GM19438 (cell line): Measurements from ENCODE around the gene TMEM63B.
"Not testable (repeated sequence)": the region's sequence is repeated elsewhere in the genome, so short reads cannot be mapped to it uniquely, and the experiment has no call there.

Source experiments
- ATAC-seq: cut with Tn5 transposase; IDR thresholded peaks from one replicate; pipeline ENCODE4 v1.9.1; 2021; ENCODE audit warnings: low read depth; ENCODE audit not compliant: unreplicated experiment

The TMEM63B gene

DNA sequence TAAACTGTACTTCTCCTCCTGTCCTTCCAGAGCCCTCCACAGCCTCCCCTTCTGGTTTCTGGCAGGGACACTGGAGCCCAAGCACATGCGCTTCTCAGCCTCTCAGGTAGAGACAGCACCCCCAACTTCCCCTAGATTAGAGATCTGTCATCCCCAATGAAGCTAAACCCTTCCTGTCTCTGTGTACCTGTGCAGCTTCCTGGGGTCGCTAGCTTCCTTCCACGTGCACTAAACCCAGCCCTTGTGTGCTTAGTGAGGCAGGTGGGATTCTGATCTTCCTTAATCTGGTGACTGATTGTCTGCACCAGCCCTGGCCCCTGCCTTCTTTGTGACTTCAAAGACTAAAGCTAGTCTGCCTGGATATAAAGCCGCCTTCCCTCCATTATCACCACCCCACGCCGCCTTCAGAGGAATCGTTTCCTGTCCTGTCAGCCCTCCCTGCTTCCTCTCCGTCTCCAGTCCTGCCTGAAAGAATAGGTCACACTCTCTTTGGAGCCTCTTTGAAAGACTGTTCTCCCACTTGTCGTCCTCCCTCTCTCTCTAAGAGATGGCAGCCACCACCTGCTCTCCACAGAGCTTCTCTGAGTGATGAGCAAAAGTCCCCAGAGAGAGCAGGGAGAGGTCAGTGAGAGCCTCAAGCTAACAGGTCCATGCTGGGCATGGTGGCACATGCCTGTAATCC lies 58.7 kb downstream of the TMEM63B start:
- no peak for ATAC-seq

DNA sequence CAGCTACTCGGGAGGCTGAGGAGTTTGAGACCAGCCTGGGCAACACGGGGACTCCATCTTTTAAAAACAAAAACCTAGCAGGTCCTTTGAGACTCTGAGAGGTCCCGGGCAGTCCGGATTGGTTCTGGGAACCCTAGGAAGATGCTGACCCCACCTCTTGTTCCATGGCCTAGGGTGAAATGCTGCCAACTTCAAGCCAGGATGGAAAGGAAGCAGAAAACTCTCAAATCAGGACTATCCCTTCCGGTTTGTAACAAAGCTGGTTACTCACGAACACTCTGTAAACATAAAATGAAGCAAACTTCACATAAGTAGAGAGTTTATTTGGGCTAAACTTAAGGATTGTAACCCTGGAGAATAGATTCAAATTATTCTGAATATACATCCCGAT lies 59.3 kb downstream of the TMEM63B start:
- ATAC-seq: no peak

DNA sequence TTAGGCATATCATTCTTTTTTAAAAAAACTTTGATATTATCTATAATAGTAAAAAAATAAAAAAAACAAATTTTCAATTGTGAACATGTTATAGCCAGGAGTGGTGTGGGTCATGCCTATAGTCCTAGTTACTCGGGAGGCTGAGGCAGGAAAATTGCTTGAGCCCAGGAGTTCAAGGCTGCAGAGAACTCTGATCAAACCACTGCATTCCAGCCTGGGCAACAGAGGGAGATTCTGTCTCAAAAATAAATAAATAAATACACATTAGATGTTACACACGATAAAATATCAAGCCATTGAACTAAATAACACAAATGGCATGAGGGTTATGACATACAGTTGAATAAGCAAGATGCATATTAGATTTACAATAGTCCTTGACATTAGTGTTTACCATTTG lies 61.5 kb downstream of the TMEM63B start:
- no peak for ATAC-seq

DNA sequence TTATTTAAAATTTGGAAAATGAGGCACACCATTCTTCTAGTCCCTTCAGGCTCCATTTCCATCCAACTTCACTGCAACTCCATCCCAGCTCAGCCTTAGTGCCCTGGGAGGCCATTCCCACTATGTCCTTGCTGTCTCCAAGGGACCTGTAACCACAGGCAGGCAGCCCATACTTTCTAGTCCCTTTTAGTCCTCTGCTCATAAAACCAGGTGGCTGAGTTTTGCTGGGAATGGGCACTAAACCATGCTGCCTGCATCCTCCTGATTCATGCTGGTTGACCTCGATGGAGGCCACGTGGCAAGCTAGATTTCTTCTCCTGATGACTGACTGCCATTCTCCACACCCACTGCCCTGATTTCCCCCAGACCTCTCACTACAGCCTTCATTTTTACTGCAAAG lies 61.9 kb downstream of the TMEM63B start:
- no peak for ATAC-seq

DNA sequence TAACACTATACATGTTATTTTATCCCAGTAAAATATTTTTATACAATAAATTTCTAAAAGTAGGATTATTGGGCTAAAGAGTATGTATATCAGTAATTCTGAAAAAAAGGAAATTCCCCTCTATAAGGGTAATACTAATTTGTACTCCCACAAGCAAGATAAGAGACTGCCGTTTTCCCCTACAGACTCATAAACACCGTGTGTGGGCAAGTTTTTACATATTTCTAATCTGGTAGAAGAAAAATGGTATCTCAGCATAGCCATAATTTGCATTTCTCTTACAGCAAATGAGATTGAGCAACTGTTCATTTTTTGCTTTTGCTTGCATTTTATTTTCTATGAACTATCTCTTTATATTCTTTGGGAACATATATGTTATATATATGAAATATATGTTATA lies 63.4 kb downstream of the TMEM63B start:
- ATAC-seq: no peak

DNA sequence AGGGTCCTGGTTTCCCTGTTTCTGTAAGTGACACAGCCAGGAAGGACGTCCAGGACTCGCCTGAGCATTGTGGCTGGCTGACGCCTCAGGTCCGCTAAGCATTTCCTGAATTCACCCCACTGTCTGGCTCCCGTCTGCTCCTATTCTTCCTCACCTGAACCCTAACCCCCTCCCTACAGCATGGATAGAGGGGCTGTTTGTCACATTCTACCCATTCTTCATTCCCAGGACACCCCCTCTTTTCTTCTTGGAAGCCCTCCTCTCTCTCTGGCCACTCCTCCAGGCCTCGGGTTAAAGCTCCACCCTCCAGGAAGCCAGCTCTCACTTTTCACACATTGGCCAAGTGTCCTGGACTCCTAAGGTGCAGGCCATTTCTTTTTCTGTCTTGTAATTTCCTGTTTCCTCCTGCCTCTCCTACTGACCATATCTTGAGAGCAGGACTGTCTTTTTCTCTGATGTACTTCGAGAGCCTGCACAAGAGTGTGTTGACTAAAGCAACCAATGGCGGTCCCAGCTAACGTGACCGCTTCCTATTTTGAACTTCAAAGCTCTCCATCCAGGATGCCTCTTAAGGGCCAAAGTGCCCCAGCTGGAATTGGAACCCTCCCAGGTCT lies 65.2 kb downstream of the TMEM63B start:
- ATAC-seq: no peak

DNA sequence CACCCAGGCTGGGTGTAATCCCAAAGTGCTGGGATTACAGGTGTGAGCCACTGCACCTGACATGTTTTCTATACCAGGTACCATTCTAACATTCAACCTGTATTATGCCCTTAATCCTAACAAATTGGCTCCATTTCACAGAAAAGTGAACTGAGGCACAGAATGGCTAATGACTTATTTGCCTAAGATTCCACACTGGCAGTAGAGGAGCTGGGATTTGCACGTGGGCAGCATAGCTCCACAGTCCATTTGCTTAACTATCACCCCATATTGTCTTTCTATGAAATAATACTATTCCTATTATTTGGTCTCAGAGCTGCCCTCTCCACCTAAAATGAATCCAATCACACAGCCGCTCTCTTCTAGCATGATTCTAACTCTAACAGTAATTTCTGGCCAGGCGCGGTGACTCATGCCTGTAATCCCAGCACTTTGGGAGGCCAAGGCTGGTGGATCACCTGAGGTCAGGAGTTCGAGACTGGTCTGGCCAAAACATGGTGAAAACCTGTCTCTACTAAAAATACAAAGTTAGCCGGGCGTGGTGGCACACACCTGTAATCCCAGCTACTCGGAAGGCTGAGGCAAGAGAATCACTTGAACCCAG lies 66.1 kb downstream of the TMEM63B start:
- ATAC-seq: no peak

DNA sequence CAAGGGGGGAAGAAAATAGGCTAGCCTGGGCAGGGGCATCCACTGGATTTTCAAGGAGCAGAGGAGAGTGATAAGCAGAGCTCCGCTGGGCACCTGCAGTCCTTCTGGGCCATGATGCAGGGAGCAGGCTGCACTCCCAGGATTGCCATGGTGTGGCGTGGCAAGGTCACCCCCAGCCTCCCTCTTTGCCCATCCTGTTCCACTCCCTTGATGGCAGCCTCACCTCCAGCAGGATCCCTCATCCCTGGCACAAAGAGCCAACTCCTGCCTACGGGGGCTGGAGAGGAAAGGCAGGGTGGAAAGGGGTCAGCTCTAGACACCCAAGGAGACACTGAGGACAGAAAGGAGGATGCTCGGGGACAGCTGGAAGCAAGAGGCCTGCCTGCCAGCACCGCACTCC lies 67.0 kb downstream of the TMEM63B start:
- ATAC-seq: no peak

DNA sequence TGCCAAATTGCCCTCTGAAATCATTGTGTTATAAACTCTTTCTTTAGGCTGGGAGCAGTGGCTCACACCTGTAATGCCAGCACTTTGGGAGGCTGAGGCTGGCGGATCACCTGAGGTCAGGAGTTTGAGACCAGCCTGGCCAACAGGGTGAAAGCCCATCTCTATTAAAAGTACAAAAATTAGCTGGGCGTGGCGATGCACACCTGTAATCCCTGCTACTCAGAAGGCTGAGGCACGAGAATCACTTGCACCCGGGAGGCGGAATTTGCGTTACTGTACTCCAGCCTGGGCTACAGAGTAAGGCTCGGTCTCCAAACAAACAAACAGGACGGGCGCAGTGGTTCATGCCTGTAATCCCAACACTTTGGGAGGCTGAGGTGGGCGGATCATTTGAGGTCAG lies 69.0 kb downstream of the TMEM63B start:
- ATAC-seq: not testable (repeated sequence)

DNA sequence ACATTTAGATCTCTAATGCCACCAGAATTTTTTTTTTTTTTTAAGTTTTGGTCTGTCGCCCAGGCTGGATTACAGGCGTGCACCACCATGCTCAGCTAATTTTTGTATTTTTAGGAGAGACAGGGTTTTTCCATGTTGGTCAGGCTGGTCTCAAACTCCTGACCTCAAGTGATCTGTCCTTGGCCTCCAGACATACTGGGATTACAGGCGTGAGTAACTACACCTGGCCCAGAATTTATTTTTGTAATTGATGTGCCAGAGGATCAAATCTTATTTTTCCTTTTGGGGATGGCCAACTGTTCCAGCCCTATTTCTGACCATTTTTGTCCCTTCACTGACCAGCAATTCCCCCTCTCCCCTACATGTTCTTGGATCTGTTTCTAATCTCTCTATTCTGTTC lies 71.3 kb downstream of the TMEM63B start:
- no peak for ATAC-seq

DNA sequence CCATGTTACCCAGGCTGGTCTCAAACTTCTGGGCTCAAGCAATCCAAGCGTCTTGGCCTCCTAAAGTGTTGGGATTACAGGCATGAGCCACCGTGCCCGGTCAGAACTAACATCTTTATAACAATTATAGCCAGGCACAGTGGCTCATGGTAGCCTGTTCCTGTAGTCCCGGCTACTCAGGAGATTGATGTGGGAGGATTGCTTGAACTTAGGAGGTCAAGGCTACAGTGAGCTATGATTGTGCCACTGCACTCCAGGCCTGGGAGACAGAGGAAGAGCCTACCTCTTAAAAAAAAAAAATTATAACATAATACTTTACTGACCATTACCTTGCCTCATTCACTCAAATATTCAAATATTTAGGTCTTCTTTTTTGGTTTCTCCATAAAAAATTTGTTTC lies 72.5 kb downstream of the TMEM63B start:
- ATAC-seq: no peak

DNA sequence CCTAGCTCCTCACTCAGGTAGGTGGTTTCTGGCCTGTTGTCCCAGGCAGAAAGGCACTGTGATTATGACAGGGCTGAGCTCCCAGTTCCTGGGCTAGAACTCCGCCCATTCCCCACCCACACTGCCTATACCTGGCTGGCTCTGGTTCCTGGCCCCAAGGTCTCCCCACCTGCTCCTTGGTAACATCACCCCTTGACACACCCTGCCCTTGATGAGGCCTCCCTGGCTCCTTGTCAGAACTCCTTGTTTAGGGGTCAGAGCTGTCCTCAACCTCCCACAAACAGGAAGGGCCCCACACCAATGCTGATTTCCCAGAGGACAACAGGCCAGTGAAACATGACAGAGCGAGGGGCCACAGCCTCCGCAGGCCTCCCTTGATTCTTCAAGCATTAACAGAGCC lies 73.8 kb downstream of the TMEM63B start:
- no peak for ATAC-seq

DNA sequence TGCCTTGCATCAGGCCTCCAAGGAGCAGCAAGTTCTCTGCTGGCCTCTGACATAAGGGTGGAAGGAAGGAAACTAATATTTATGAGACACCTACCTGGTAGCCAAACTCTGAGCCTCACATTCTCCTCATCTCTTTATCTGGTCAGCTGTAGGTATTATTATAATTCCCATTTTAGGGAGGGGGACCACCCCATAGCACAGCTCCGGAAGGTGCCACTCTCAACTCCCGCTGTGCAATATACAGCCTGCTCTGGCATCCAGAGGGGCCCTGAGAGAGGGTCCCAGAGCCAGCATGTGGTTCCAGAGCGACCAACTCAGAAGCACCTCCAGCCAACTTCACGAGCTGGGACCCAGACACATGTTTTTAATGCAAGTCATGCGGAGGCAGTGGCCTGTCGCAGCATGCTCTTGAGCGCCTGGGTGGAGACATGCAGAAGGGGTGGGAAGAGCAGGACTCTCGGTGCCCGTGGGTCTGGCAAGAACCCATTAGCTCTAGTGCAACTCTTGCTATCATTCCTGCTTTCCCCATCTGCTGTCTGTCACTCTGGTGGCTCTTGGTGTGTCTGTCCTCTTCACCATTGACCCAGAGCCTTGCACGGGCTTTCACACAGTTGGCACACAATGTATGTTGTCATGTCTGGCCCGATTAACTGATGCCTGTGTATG lies 74.4 kb downstream of the TMEM63B start:
- no peak for ATAC-seq

DNA sequence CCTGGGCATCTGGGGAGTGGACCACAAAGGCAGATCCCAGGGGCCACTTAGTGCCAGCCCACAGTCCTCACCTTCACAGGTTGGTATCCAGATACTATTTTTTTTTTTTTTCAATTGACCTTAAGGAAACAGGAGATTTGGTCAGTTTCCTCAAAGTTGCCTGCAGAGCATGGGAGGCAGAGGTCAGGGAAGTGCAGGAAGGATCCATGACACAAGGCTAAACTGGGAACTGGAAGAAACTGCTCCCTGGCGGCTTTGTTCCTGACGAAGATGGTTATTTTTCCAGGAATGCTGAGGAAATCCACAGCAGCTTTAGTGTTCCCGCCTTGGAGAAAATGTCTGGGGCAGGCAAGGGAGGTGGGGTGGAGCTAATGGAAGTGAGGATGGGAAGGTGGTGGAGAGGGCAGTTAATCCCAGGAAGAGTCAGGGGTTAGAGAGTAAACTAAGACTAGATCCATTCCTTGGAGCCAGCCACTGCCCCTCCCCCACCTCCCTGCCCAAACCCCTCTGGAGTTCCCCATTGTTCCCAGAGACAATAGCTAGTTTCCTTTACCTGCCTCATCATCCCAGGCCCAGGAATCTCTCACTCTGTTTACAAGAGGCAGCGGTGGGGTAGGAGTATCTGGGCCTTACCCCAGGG lies 75.1 kb downstream of the TMEM63B start:
- no peak for ATAC-seq

DNA sequence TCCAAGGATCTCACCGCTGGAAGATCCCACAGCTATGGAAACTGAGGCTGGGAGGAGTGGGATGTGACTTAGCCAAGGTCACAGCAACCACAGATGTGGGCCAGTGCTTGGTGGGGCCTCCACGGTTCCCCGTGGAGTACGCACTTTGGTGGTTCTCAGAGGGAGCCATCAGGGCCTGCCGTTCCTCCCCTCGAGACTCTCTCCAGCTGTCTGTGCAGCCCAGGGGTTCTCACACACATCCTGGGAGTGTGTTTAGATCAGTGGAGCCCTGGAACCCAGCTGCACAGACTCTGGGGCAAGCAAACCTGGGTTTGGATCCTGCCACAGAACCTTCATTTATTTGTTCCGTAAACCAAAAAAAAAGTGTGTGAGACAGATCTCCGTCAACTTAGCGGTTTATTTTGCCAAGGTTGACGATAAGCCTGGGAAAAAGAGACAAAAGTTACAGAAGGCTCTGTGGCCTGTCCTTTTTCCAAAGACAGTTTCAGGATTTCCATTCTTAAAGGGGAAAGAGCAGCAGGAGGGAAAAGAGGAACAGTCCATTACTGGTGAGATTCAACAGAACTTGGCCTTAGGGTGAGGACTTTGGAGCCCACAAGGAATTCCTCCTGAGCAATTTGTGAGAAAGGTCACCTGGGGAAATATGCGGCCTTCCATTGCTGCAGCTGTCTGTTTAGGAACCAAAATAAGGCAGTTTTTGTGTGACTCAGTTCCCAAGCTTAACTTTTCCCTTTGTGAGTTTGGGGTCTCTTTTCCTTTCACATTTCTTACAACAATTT lies 75.8 kb downstream of the TMEM63B start:
- no peak for ATAC-seq

DNA sequence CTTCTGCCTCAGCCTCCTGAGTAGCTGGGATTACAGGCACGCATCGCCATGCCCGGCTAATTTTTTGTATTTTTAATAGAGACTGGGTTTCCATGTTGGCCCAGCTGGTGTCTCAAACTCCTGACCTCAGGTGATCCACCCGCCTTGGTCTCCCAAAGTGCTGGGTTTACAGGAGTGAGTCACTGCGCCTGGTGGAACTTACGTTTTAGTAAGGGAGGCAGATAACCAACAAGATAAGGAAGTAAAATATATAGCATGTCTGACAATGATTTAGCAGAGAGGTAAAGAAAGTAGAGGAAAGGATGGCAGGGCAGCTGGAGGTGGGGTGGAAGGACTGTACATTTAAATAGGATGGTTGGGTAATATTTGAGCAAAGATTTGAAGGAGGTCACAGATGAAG lies 76.6 kb downstream of the TMEM63B start:
- no peak for ATAC-seq
